ENCODE results near the gene C6orf132. TPM values are rescaled to one million over a fixed set of nuclear protein-coding genes. Genes with fewer than 3 reads are reported as not detected.

Gene C6orf132
- total and polyA plus RNA-seq, 2 of the 8 experiments (the other 6 are each of a cell fraction or from before 2014, with no cell fraction given): 31.5 to 64.0 TPM

DNA sequence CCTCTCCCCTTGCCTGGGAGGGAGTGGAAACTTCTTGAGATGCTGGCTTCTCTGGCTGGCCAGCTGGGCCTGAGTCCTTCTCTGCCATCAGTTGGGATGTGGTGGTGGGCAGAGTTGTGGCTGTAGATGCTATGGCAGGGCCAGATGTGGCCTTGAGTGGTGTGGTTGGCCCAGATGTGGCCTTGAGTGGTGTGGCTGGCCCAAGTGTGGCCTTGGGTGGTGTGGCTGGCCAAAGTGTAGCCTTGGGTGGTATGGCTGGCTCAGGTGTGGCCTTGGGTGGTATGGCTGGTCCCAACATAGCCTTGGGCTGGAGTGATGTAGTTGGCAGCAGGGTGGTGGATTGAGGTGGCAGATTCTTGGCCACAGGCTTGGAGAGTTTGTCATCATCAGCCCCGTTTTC lies 36.7 kb downstream of the C6orf132 start:
- no peak overlapping the region for H2BK120ac ChIP-seq (replicated peaks; ENCODE audit: low read depth, low read length)

More for the DNA sequence above, 36.7 kb downstream of the C6orf132 start:
- no peak overlapping the region for H3K4ac ChIP-seq (replicated peaks; ENCODE audit: insufficient read length, low read depth, low read length)
- no peak overlapping the region for H2BK5ac ChIP-seq (ENCODE audit: low read depth, low read length)
- no peak overlapping the region for H2AK5ac ChIP-seq (ENCODE audit: low read depth, low read length)
- no peak overlapping the region for H4K91ac ChIP-seq (replicated peaks; ENCODE audit: insufficient read length, low read length)
- no peaks in the 10 kb centered on the region; the same call in 1 of the 2 replicates for H3K23me2 ChIP-seq (ENCODE audit: low read depth, low read length)
- H2BK15ac ChIP-seq (ENCODE audit: low read length): no peak overlapping the region
- peaks cover 7 to 39% (median 25%) of the 10 kb centered on the region in 4 experiments; a peak in 7 of 8 replicates for H3K36me3 ChIP-seq (ENCODE audit: control insufficient read depth in 2 of 4, insufficient read depth in 4 of 4, low read length in 3 of 4)
- H2AFZ ChIP-seq (ENCODE audit: low read length): no peak overlapping the region
- ChIA-PET POLR2A (ENCODE audit: partially characterized antibody) (interaction anchor here (0.6 to 6.6 kb wide), 8 partner anchors 8 to 80 kb away, joined by 3 to 50 read pairs (median 4); partner anchors contain the start of gene TAF8), CTCF (ENCODE audit: partially characterized antibody) (interaction anchor here (0.7 to 7.3 kb wide), 10 partner anchors 12 to 121 kb away, joined by 3 to 119 read pairs (median 15); no protein-coding TSS in a partner anchor)
- no peak overlapping the region for H3K4me3 ChIP-seq (ENCODE audit: extremely low read depth in 1 of 4, insufficient read depth in 2 of 4, low read depth in 3 of 4, low read length in 4 of 4)
- no peak overlapping the region; the same call in 1 of the 2 replicates for H4K8ac ChIP-seq (ENCODE audit: extremely low read depth, insufficient read depth, low read length)
- no peak overlapping the region for H3K56ac ChIP-seq (replicated peaks; ENCODE audit: insufficient read length, low read depth, low read length)
- 71% methylated on average over 1 of the region's 1 CpG; no CpG with 5 or more reads in 1 of the 2 experiments for WGBS, 2 experiments (ENCODE audit: extremely low coverage in 1 of 2, insufficient coverage in 1 of 2, insufficient read length in 1 of 2, insufficient replicate concordance in 2 of 2, low coverage in 1 of 2, low lambda C conversion rate in 2 of 2, missing lambda C conversion rate in 1 of 2)
- H3K79me2 ChIP-seq (ENCODE audit: control insufficient read depth in 1 of 2, insufficient read depth in 2 of 2, low read length in 2 of 2): peaks cover 0 to 2% of the 10 kb centered on the region in 2 experiments; a peak in 1 of 4 replicates
- no peak overlapping the region for H2BK20ac ChIP-seq (ENCODE audit: low read length)
- H3K18ac ChIP-seq (ENCODE audit: extremely low read depth, low read length): no peak overlapping the region
- no peak overlapping the region for H4K5ac ChIP-seq (ENCODE audit: insufficient read length, low read depth, low read length)
- H3K23ac ChIP-seq (ENCODE audit: insufficient read length): no peak overlapping the region
- H3K14ac ChIP-seq (ENCODE audit: insufficient read length): no peak overlapping the region
- TF ChIP-seq ATF2 (IDR thresholded peaks at IDR 0.05; ENCODE audit: low read length) (no peak), BRCA1 (IDR thresholded peaks at IDR 0.05; ENCODE audit: low read depth, low read length) (no peak), EGR1 (IDR thresholded peaks at IDR 0.05; ENCODE audit: borderline replicate concordance, low read depth, low read length) (0 out of 2 replicates have a peak, but pooled peaks have one; percentile 19)
- H3K27ac ChIP-seq (ENCODE audit: low read depth, low read length): no peak overlapping the region
- peaks cover 4 to 23% of the 10 kb centered on the region in 2 experiments for H4K20me1 ChIP-seq (replicated peaks in 1 of 2; ENCODE audit: control insufficient read depth in 1 of 2, insufficient read depth in 2 of 2, low read length in 2 of 2)
- H3K9ac ChIP-seq (replicated peaks in 1 of 4; ENCODE audit: extremely low read depth in 1 of 4, low read depth in 3 of 4, low read length in 3 of 4): no peak overlapping the region
- H3K79me1 ChIP-seq (ENCODE audit: low read depth, low read length): no peaks in the 10 kb centered on the region
- H3K9me3 ChIP-seq (ENCODE audit: insufficient read depth in 2 of 2, low read depth in 1 of 2, low read length in 1 of 2): no peaks in the 10 kb centered on the region
- H3K4me1 ChIP-seq (replicated peaks in 1 of 4; ENCODE audit: control insufficient read depth in 3 of 4, insufficient read depth in 4 of 4, low read length in 3 of 4): peaks cover 0 to 7% (median 4%) of the 10 kb centered on the region in 4 experiments; a peak in 6 of 7 replicates
- H3K27me3 ChIP-seq (replicated peaks in 1 of 4; ENCODE audit: control insufficient read depth in 3 of 4, extremely low read depth in 1 of 4, insufficient read depth in 3 of 4, low read length in 3 of 4): no peaks in the 10 kb centered on the region; a peak in 1 of 7 replicates
- no peak overlapping the region for H2BK12ac ChIP-seq (ENCODE audit: low read depth, low read length)
- no peak overlapping the region for H3K4me2 ChIP-seq (ENCODE audit: insufficient read depth in 1 of 2, low read depth in 2 of 2, low read length in 2 of 2)
- no peak for DNase-seq (ENCODE audit: low read depth in 1 of 2, low spot score in 2 of 2)
- no peak for FAIRE-seq

Data from H1 (cell line).